ENCODE data around the gene TM4SF4.

Gene TM4SF4

GRCh38 chr3:149437286-149437685, 37.2 kb upstream of the TM4SF4 start:
- no peak overlapping the region for H3K4me2 ChIP-seq (ENCODE audit: low read depth, low read length)
- H3K27ac ChIP-seq (ENCODE audit: low read length): no peak overlapping the region
- H2AFZ ChIP-seq (ENCODE audit: low read length): no peak overlapping the region
- no peak overlapping the region for H3K9ac ChIP-seq (ENCODE audit: low read length)
- no peaks in the 10 kb centered on the region; the same call in 1 of the 2 replicates for H3K9me2 ChIP-seq (replicated peaks; ENCODE audit: insufficient read depth, low read length)
- no peaks in the 10 kb centered on the region for H3K4me1 ChIP-seq (ENCODE audit: low read length)
- DNase-seq: no peak
- H3K79me2 ChIP-seq (ENCODE audit: low read length): no peaks in the 10 kb centered on the region
- no peaks in the 10 kb centered on the region for H3K36me3 ChIP-seq (replicated peaks; ENCODE audit: insufficient read depth, low read length)
- H3K9me3 ChIP-seq (replicated peaks; ENCODE audit: insufficient read depth, low read length): no peaks in the 10 kb centered on the region
- H3F3A ChIP-seq (ENCODE audit: insufficient read depth, low read length): no peaks in the 10 kb centered on the region
- H4K20me1 ChIP-seq (ENCODE audit: insufficient read depth, low read length): no peaks in the 10 kb centered on the region
- TF ChIP-seq EZH2phosphoT487 (IDR thresholded peaks at IDR 0.05; ENCODE audit: low read length): no peak
- no peak for TF ChIP-seq CTCF (IDR thresholded peaks at IDR 0.05; ENCODE audit: low read length)
- no peak for TF ChIP-seq EZH2 (optimal IDR thresholded peaks at IDR 0.05; ENCODE audit: low read depth, low read length)
- H3K27me3 ChIP-seq (replicated peaks; ENCODE audit: insufficient read depth, low read length): no peaks in the 10 kb centered on the region
- H3K4me3 ChIP-seq (ENCODE audit: low read length): no peak overlapping the region

- H3K9ac ChIP-seq (ENCODE audit: low read length): no peak overlapping the region
- no peaks in the 10 kb centered on the region; the same call in 1 of the 2 replicates for H3K9me2 ChIP-seq (replicated peaks; ENCODE audit: insufficient read depth, low read length)
- H3K9me3 ChIP-seq (replicated peaks; ENCODE audit: insufficient read depth, low read length): no peaks in the 10 kb centered on the region
- no peaks in the 10 kb centered on the region for H3F3A ChIP-seq (ENCODE audit: insufficient read depth, low read length)
- peaks cover 4% of the 10 kb centered on the region for H3K4me1 ChIP-seq (ENCODE audit: low read length)
- H3K4me2 ChIP-seq (ENCODE audit: low read depth, low read length): no peak overlapping the region
- H3K79me2 ChIP-seq (ENCODE audit: low read length): no peaks in the 10 kb centered on the region
- no peaks in the 10 kb centered on the region for H4K20me1 ChIP-seq (ENCODE audit: insufficient read depth, low read length)
- TF ChIP-seq EZH2phosphoT487 (IDR thresholded peaks at IDR 0.05; ENCODE audit: low read length): no peak
- no peak for TF ChIP-seq CTCF (IDR thresholded peaks at IDR 0.05; ENCODE audit: low read length)
- no peak for TF ChIP-seq EZH2 (optimal IDR thresholded peaks at IDR 0.05; ENCODE audit: low read depth, low read length)
- no peaks in the 10 kb centered on the region for H3K36me3 ChIP-seq (replicated peaks; ENCODE audit: insufficient read depth, low read length)
- no peak for DNase-seq
- no peaks in the 10 kb centered on the region for H3K27me3 ChIP-seq (replicated peaks; ENCODE audit: insufficient read depth, low read length)
- no peak overlapping the region for H3K4me3 ChIP-seq (ENCODE audit: low read length)
- H2AFZ ChIP-seq (ENCODE audit: low read length): no peak overlapping the region
- H3K27ac ChIP-seq (ENCODE audit: low read length): no peak overlapping the region
Observed at GRCh38 chr3:149437710-149438109, 36.8 kb upstream of the TM4SF4 start.

- TF ChIP-seq CTCF (IDR thresholded peaks at IDR 0.05; ENCODE audit: low read length) (no peak), EZH2 (optimal IDR thresholded peaks at IDR 0.05; ENCODE audit: low read depth, low read length) (no peak), EZH2phosphoT487 (IDR thresholded peaks at IDR 0.05; ENCODE audit: low read length) (no peak)
- Histone ChIP-seq H3K79me2 (ENCODE audit: low read length) (no peaks in the 10 kb centered on the region), H3K9me2 (replicated peaks; ENCODE audit: insufficient read depth, low read length) (no peaks in the 10 kb centered on the region; the same call in 1 of the 2 replicates)
Observed at GRCh38 chr3:149438981-149439380, 35.5 kb upstream of the TM4SF4 start.

More at GRCh38 chr3:149438981-149439380, 35.5 kb upstream of the TM4SF4 start:
- H3K36me3 ChIP-seq (replicated peaks; ENCODE audit: insufficient read depth, low read length): no peaks in the 10 kb centered on the region
- H3K27me3 ChIP-seq (replicated peaks; ENCODE audit: insufficient read depth, low read length): no peaks in the 10 kb centered on the region
- no peaks in the 10 kb centered on the region for H4K20me1 ChIP-seq (ENCODE audit: insufficient read depth, low read length)
- H3K9ac ChIP-seq (ENCODE audit: low read length): no peak overlapping the region
- H3K4me3 ChIP-seq (ENCODE audit: low read length): no peak overlapping the region
- no peak overlapping the region for H2AFZ ChIP-seq (ENCODE audit: low read length)
- no peaks in the 10 kb centered on the region for H3F3A ChIP-seq (ENCODE audit: insufficient read depth, low read length)
- no peaks in the 10 kb centered on the region for H3K9me3 ChIP-seq (replicated peaks; ENCODE audit: insufficient read depth, low read length)
- DNase-seq: no peak
- no peak overlapping the region for H3K4me2 ChIP-seq (ENCODE audit: low read depth, low read length)
- H3K4me1 ChIP-seq (ENCODE audit: low read length): peaks cover 11% of the 10 kb centered on the region
- H3K27ac ChIP-seq (ENCODE audit: low read length): no peak overlapping the region
